CD4-positive, alpha-beta T cell treated with Interleukin-12 subunit alpha and Interleukin-12 subunit beta, for 1 hour (primary cell): ENCODE measurements around the gene UBE2S.
"Not testable (repeated sequence)": the region's sequence is repeated elsewhere in the genome, so short reads cannot be mapped to it uniquely, and the experiment has no call there.

ENCODE experiments used
- DNase-seq: peaks from one replicate; pipeline ENCODE4 v3.0.0-alpha.2; 2020

UBE2S gene

GRCh38 chr19:55439052-55439451 is 31.5 kb upstream of the UBE2S start:
- no peak for DNase-seq

GRCh38 chr19:55437410-55437809 is 29.8 kb upstream of the UBE2S start:
- no peak for DNase-seq

- DNase-seq: no peak
These were observed 29.3 kb upstream of the UBE2S start for GRCh38 chr19:55436847-55437246.

GRCh38 chr19:55435020-55435419 is 27.4 kb upstream of the UBE2S start:
- DNase-seq: no peak

- DNase-seq: no peak
These were observed 26.9 kb upstream of the UBE2S start for GRCh38 chr19:55434356-55434919.

- DNase-seq: no peak
These were observed 25.7 kb upstream of the UBE2S start for GRCh38 chr19:55433292-55433691.

GRCh38 chr19:55432241-55432959 is 24.8 kb upstream of the UBE2S start:
- no peak for DNase-seq

- no peak for DNase-seq
These were observed 23.6 kb upstream of the UBE2S start for GRCh38 chr19:55431183-55431582.

- no peak for DNase-seq
These were observed 18.5 kb upstream of the UBE2S start for GRCh38 chr19:55426042-55426441.

GRCh38 chr19:55424518-55424917 is 16.9 kb upstream of the UBE2S start:
- no peak for DNase-seq

- DNase-seq: no peak
These were observed 15.8 kb upstream of the UBE2S start for GRCh38 chr19:55423225-55424005.

GRCh38 chr19:55421281-55421680 is 13.7 kb upstream of the UBE2S start:
- peak; percentile 56 for DNase-seq

GRCh38 chr19:55419624-55420236 is 12.1 kb upstream of the UBE2S start:
- DNase-seq: no peak

- no peak for DNase-seq
These were observed 11.5 kb upstream of the UBE2S start for GRCh38 chr19:55419103-55419502.

- peak; percentile 73 for DNase-seq
These were observed 10.6 kb upstream of the UBE2S start for GRCh38 chr19:55418185-55418584.

- DNase-seq: no peak
These were observed 2.6 kb upstream of the UBE2S start for GRCh38 chr19:55410168-55410567.

- not testable (repeated sequence) for DNase-seq
These were observed 1.6 kb upstream of the UBE2S start for GRCh38 chr19:55409179-55409578.

- no peak for DNase-seq
These were observed 915 bp upstream of the UBE2S start for GRCh38 chr19:55408533-55408872.

- peak; percentile 99 for DNase-seq
These were observed 378 bp upstream of the UBE2S start for GRCh38 chr19:55407800-55408532.

- no peak for DNase-seq
These were observed 600 bp downstream of the UBE2S start for GRCh38 chr19:55406826-55407549.

GRCh38 chr19:55406091-55406825 is 1.3 kb downstream of the UBE2S start:
- no peak for DNase-seq

- no peak for DNase-seq
These were observed 1.9 kb downstream of the UBE2S start for GRCh38 chr19:55405638-55406037.
